ENCODE measurements around the gene TESK1.
"Not testable (repeated sequence)": the region's sequence is repeated elsewhere in the genome, so short reads cannot be mapped to it uniquely, and the experiment has no call there.

- not testable (repeated sequence) for TF ChIP-seq POLR2A (IDR thresholded peaks at IDR 0.05; ENCODE audit: low read length); GATA1 (IDR thresholded peaks at IDR 0.05; ENCODE audit: low read depth, low read length)
Observed at GRCh38 chr9:35640431-35640830, 35.4 kb downstream of the TESK1 start.
